Keratinocyte (primary cell): ENCODE data around the gene ZCWPW1.

Source experiments
- EZH2 ChIP-seq: IDR thresholded peaks from one replicate; pipeline ENCODE4 v1.6.1; 2012; ENCODE audit warnings: inconsistent platforms, mild to moderate bottlenecking, low read length, moderate library complexity
- TF ChIP-seq, protein P1 (sequence below), 3 experiments: IDR thresholded peaks in 1 of 3; conservative IDR thresholded peaks in 1 of 3; optimal IDR thresholded peaks in 1 of 3; 2 replicates in 2 of 3; 3 replicates in 1 of 3; pipeline versions ENCODE3 to v1.5.1; 2011; ENCODE audit warnings: low read length in 3 of 3, mild to moderate bottlenecking in 3 of 3, moderate library complexity in 2 of 3, control low read depth in 1 of 3, inconsistent platforms in 1 of 3; ENCODE audit not compliant: insufficient read depth in 2 of 3; ENCODE audit errors: extremely low read depth in 1 of 3

GRCh38 chr7:100425347-100425746 lies 3.2 kb downstream of the ZCWPW1 start:
- TF ChIP-seq, protein P1, sequence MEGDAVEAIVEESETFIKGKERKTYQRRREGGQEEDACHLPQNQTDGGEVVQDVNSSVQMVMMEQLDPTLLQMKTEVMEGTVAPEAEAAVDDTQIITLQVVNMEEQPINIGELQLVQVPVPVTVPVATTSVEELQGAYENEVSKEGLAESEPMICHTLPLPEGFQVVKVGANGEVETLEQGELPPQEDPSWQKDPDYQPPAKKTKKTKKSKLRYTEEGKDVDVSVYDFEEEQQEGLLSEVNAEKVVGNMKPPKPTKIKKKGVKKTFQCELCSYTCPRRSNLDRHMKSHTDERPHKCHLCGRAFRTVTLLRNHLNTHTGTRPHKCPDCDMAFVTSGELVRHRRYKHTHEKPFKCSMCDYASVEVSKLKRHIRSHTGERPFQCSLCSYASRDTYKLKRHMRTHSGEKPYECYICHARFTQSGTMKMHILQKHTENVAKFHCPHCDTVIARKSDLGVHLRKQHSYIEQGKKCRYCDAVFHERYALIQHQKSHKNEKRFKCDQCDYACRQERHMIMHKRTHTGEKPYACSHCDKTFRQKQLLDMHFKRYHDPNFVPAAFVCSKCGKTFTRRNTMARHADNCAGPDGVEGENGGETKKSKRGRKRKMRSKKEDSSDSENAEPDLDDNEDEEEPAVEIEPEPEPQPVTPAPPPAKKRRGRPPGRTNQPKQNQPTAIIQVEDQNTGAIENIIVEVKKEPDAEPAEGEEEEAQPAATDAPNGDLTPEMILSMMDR (optimal IDR thresholded peaks at IDR 0.05 in 1 of 3, IDR thresholded peaks at IDR 0.05 in 1 of 3, conservative IDR thresholded peaks at IDR 0.05 in 1 of 3; ENCODE audit: extremely low read depth in 1 of 3, insufficient read depth in 2 of 3, low read length in 3 of 3) = no peak
- TF ChIP-seq EZH2 = no peak
